CD4-positive, alpha-beta T cell treated with Interleukin-17A for 1 hour (primary cell): ENCODE data around the gene SYNDIG1.

ENCODE experiments used
- DNase-seq: peaks from one replicate; pipeline ENCODE4 v3.0.0-alpha.2; 2020

SYNDIG1 gene

DNA sequence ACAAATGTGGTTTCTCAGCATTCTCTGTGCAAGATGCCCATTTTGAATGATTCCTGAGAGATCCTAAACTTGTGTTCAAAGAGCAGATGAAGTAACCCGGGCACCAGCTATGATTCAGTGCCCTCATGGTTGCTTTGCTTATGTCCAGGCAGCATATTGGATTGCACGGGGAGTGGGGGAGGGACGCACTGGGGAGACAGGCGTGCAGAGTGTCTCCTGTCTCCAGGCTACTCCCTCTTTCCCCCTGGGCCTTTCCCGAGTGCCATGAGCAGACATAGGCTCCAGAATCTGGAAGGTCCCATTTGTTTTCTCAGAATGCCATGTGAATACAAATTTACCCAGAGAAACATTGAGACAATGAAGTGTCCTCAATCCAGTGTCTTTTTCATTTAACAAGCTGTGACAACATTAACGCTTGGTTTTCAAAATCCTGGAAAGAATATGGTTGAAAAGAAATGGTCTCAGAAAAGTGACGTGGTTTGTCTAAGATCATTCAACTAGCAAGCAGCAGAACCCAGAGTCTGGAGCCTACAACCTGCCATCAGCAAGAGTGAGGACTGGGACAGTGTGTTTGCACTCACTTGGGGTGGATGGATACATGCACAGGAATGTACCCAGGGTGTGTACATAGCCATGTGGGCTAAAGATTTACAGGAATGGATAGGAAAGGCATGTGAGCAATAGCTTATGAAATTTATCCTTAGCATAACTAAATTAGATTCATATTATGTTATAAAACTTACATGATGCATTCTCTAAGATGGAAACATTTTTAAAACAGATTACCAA is 4.2 kb downstream of the SYNDIG1 start:
- no peak for DNase-seq

DNA sequence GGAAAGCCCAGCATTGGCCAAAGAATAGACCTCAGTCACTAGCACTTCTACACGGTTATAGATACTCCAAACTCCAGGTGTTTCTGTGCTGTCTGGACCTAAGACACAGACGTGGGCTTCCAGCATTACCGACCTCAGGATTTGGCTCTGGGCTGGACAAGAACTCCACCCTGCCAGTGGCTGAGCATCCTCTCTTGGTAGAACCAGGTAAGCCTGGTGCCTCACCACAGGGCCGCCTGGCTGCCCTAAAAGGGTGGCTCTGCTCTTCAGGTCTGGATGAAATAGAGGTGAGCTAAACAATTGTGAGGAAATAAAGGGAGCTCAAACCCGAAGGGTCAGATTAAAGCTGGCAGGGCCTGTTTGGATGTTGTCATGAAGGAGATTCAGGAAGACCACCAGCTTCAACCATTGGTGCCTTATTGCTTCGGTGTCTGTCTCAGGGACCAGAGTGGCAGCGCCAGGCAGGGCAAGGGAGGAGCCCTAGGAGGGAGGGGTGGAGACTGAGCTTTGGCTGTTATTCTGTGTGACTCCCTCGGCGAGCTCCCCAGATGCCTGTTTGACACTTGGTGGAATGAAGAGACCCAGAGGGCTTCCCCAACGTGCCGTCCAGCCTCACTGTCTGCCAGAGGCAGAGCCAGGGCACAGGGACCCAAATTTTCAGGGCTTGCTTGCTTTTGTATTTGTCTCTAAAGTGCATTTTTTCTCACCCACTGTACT is 8.6 kb downstream of the SYNDIG1 start:
- no peak for DNase-seq

DNA sequence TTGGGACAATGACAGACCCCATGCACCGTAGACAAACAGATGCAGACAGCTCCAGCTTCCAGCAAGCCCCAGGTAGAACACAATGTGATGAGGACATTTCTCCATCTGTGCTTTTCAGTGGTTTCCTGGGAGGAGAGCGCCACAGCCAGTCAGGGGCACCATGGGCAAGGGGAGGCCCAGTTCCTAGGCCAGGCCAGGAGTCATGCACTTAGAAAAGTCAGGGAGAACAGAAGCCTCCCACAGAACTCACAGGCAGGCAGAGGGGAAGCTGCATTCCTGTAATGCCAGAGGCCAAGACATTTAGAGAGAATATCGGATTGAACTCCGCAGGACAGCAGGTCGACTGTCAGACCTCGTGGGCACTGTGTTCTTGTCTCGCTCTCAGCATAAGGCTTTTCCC is 9.2 kb downstream of the SYNDIG1 start:
- DNase-seq, result no peak

DNA sequence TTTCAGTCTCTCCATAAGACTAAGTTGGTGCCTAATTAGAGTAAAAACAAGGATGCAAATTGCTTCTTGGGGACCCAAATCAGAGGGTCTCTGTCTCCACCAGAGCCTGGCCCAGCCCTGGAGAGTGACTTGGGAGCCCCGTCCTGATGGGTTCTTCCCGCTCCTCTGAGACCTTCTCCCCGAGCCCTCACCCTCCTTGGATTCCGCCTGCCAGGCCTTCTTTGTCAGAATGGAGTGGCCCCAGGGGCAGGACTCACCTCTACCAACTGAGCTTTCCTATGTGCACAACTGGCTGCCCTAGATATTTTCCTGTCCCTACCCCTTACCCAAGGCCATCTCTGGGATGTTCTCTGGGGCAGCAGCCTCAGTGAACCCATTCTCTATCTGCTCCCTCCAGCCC is 9.7 kb downstream of the SYNDIG1 start:
- DNase-seq, result no peak

DNA sequence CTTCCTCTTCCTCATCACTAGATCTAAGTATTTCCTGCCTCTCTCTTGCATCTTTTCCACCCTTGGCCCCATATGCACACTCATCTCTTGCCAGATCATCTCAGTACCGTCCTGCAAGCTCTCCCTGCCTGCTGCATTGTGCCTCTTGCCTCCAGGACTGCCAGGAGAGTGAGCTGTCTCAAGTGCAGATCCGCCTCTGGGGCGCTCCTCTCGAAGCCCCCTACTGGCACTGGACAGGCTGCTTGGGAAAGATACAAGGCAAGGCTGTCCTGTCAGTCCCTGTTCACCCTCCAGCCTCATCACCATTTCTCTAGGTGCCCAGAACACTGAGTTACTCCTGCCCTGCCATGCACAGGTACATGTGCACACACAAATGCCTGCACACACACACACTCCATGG is 10.2 kb downstream of the SYNDIG1 start:
- no peak for DNase-seq

DNA sequence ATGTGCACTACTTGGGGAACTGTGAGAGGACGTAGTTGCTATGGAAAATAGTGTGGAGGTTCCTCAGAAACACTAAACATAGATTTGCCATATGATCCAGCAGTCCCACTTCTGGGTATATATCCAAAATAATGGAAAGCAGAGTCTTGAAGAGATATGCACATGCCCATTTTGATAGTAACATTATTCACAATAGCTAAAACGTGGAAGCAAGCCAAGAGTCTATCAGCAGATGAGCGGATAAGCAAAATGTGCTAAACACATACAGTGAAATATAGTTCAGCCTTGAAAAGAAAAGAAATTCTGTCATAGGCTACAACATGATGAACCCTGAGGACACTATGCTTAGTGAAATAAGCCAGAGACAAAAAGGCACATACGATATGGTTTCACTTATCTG is 11.1 kb downstream of the SYNDIG1 start:
- no peak for DNase-seq

DNA sequence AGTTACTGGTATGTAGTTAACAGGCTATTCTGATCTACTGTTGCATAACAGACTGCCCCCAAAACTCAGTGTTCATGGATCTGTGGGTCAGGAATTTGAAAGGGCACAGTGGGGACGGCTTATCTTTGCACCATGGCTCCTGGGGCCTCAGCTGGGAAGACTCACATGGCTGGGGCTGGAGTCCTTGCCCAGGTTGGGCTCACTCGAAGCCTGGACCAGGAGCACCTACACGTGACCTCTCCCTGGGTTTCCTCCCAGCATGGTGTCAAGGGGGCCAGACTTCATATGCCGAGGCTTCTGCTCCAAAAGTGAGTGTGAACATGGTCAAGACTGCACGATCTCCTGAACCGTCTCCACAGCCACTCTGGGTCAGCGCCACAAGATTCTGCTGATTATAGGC is 11.7 kb downstream of the SYNDIG1 start:
- DNase-seq, result no peak

DNA sequence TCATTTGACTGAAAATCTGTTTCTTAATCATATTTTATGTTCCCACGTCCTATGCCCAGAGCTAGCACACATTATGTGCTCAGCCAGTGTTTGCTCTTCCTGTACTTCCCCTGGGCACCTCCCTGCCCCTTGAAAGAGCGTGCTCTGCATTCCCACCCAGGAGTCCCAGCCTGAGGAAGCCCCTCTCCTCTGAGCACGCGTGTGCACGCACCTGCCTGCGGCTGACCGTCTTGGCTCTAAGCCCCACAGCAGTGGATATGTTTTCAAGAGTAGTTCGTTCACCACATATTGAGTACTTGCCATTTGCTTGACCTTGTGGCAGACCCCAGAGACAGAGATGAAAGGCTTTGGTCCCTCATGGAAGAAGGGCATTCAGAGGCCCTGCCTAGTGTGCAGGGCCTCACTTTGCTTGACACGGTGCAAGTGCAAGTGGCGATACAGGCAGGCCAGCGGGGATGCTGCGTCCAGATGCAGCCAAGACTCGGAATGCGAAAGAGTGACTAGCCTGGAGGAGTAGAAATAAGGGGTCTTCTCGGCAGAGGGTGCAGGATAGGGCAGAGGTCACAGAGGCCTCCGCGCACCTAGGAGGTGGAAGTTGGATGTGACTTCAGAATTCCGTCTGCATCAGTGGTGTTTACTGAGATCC is 14.1 kb downstream of the SYNDIG1 start:
- no peak for DNase-seq

DNA sequence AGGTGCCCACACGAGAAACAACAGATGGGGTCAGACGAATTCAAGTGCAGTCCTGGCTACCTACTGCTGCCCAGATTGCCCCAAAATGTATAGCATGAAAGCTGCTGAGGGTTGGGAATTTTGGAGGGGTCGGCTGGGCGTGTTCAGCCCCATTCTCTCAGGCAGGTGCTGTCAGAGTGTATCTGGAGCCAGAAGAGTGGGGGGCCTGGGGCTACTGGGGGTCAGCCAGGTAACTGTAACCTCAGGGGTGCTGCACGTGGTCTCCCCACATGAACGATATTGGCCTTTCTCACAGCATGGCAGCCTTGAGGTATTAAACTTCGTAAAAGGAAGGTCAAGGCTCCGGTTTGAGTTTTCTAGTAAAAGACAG is 14.6 kb downstream of the SYNDIG1 start:
- DNase-seq, result no peak

DNA sequence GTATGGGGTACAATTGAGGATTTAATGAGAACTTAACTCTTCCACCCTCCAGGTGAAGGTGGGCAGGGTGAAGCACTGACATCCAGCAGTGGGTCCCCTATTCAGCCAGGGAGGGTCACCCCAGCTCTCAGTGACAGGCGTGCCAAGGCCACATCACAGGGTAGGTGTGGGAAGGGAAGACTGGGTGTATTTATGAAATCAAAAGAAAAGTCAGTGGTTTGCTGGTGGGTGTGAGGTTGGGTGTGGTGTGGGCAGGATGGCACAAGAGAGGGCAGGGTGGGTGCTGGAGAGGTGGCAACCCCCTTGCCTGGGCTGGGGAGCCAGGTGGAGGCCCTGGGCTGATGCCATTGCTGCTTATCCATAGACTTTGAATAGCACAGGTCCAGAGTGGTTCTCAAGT is 16.6 kb downstream of the SYNDIG1 start:
- no peak for DNase-seq

DNA sequence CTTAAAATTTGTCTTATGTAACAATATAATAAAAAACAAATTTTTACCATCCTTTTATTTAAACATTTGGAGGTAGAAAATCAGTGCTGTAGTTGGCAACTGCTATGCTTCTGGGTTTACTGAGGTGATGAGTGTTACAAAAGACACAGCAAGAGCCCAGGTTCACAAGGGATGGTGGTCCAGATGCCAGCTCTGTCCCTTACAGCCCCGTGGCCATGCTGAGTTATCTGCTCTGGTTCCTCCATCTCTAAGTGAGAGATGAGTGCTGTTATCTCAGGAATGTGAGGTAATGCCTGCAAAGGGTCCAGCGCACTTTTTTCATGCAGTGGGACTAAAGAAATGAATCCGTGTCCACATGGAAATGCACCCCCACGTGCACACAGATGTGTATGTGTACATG is 17.8 kb downstream of the SYNDIG1 start:
- DNase-seq, result no peak

DNA sequence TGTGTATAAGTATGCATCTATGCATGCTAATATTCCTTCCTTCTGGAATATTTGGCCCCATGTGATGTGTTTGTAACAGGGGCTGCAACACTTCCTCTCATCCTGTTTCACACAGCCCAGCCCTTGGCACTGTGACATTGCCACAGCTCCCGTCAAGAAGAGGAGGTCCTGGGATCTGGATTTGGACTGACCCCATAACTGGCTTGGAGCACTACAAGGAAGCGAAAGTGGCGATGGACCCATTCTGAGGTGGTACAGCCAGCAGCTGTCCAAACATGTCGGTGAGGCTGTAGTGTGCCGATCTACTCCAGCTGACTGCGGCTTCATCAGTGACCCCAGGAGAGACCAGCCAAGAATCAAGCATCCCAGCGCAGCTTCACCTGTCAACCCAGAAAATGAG is 18.2 kb downstream of the SYNDIG1 start:
- no peak for DNase-seq

DNA sequence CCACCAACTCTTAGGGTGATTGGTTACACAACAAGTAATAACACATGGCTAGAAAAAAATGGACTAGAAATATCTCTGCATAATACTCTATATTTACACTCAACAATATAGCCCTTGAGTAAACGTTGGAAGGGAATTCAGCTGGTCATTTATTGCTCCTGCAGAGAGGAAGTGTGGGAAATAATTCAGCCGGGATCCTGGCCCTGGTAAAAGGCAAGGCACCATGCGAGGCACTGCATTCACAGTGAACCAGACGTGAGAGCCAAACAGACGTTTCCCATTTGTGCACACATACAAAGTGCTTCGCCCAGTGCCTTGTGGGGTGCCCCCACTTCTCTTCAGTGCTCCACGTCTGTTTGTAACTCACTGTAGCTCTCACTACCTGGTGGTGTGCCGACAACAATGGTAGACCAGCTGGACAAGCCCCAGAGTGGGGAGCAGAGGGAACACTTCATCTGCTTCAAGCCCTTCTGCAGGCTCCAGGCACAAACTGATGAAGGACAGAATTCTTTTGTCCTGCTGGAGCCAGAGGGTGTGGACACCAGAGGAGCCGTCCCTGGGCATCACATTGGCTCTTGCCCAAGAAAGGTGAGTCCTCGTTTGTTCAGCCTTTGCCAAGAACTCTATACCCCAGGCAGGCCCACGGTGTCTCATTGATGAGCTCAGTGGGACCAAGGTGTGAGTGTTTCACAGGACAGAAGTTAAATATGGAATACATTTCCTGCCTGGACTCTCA is 18.8 kb downstream of the SYNDIG1 start:
- DNase-seq, result no peak

DNA sequence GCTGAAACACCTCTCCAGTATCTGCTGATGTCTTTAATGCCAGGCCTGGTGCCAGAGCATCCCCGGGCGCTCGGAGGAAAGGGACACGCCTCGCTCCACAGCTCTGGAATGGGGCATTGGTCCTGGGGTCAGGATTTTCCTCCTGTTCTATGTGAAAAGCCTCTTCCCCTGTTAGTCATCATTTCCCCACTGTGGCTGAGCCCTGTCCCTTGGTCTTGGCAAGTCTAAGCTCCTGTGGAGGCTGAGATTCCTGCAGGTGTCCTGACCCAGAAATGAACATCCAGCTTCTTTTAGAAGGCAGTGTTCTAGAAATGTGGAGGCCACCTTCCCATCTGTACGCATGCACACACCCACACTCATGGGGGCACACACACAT is 19.4 kb downstream of the SYNDIG1 start:
- no peak for DNase-seq

DNA sequence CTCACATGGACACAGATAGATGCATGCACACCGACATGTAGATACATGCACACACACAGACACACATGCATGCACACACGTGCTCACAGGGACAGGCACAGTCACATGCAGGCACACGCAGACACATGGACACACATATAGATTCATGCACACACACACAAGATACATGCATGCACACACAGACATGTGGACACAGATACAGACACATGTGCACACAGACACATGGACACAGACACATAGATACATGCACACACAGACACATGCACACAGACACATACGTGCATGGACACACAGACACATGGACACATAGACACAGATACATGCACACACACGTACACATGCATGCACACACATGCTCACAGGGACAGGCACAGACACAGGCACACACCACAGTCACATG is 19.8 kb downstream of the SYNDIG1 start:
- DNase-seq, result no peak

DNA sequence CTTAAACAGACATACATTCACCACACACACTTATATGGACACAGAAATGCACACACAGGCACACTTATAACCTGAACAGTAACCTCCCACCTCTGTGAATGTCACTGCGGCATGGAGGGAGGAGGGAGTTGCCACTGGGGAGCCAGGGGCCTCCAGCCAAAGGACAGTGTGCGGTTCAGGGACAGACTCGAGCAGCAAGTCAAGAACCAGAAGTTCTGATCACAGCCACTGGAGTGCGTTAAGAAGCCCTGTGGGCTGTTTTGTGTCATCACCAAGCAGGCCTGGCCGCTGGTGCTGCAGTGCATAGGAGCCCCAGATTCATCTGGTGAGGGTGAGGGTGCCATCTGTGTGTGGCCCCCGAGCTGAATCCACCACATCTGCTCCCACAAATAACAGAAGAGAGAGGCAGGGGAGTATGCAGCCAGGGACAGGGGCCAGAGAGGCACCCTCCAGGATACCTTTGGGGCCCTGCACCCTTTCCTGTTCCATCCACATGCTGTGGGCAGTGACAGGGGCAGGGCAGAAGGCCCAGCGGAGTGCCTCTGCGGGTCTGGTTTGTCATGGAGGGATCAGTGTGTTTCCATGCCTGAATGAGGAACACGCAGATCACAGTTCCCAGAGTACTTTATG is 20.3 kb downstream of the SYNDIG1 start:
- DNase-seq, result no peak

DNA sequence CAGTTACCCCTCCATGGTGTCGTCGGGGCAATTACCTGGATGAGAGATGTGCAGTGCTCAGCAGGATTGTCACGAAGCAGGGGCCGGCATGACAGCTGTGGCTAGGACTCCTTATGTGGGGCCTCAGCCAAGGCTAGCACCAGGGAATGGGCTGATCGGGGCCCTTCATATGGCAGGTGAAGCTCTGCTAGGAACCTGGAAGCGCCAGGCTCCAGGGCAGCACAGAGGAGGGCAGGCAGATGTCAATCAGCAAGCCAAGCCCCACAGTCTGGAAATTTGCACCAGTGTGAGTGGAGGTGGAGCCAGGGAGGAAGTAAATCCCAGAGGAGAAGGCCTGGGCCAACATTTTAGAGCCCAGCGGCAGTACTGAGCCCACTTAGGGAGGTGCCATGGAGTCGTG is 21.2 kb downstream of the SYNDIG1 start:
- DNase-seq, result no peak

DNA sequence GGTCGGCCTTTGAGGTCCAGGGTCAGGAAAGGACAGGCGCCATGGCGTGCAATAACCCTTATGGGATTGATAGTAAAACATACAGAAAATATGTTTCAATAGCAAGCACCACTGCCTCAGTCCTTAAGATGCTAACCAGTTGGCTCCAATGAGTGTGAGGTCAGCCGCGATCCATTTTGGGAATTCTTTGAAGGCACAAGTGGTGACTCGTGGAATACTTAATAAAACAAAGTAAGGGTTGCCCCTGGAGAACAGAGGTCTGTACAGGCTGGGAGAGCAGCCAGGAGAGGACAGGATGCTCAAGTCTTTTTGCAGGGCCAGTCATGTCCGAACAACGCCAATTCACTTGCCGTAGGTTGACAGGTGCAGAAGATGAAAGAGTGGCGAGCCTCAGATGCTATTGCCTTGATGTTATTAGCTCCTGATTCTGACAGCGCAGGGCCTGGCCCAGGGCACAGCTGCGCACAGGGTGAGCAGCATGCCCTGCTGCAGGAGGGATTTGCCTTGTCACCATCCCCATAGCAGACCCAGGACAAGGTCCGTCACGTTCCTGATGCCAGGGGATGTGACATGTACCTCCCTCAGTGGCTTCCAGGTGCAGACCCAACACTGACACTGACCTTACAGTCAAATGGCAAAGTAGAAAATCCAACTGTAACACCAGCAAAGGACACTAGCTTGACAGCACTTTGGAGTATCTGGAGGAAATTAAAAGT is 21.8 kb downstream of the SYNDIG1 start:
- no peak for DNase-seq

DNA sequence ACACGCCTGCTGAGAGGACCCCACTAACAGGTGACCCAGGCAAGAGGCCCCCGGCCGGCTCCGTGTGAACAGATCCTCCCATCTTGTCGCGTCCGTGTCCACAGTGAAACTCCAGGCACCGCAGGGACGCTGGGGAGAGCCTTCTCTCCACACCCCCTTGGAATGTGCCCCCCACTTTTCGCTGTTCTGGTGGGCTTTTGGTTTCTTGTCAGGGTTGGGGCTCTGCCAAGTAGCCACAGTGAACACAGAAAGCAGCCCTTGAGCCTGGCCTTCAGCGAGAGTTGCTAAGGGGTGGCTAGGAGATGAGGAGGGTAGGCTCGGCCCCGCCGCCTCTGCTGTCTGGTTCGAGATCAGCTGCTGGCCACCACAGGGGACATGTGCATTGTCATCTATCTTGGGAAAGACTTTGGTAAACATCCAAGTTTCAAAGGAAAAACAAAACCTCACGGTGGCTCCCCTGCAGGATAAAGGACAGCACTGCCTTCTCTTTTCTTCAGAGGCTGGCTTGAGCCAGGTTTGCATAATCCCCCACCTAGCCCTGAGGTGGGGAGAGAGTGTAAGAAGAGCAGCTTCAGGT is 22.7 kb downstream of the SYNDIG1 start:
- no peak for DNase-seq

DNA sequence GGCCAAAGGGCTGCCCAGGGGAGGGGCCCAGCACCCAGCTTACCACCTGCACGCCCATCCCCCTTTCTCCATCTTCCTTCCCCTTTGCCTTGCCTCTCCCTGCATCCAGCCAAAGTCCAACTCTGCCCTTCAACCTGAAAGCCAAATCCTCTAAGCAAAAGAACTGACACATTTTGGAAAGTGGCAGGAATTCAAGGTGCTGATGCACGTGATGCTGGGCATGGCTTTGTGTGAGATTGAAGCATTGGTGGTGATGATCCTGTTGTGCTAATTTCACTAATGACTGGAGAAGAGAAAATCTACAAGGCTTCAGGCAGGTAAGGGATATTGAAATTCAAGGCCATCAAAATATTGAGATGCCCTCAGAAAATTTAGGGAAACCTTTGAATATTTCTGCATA is 23.3 kb downstream of the SYNDIG1 start:
- DNase-seq, result no peak

DNA sequence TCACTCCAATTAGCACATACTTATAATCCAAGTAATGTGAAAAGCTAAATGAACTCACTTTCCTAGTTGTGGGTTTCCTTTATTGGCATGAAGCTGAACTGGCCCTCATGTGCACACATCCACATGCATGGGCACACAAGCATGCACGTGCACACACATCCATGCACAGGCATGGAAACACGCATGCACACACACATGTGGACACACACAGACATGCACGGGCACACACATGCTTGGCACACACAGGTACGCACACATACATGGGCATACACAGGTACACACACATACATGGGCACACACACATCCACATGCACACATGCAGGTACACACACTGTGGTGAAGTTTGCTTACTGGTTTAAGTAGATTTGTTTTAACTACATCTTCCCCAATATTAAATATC is 23.8 kb downstream of the SYNDIG1 start:
- no peak for DNase-seq
